Measurements from ENCODE around the gene ZNF883.

- no peak for TF ChIP-seq CTCF (IDR thresholded peaks at IDR 0.05)
- no peak for TF ChIP-seq POLR2AphosphoS5 (IDR thresholded peaks at IDR 0.05)
- no peak for TF ChIP-seq POLR2A (IDR thresholded peaks at IDR 0.05)
Observed at GRCh38 chr9:112911736-112912135, 100.3 kb downstream of the ZNF883 start.

All from prostate gland (tissue), 2 donors.